Panc1 (cell line): ENCODE measurements around the gene MEGF9. TPM values are rescaled to one million over a fixed set of nuclear protein-coding genes. Genes with fewer than 3 reads are reported as not detected.

Source experiments
- ATAC-seq: fragments of 200-7000 bp; cut with Tn5 transposase; 2 replicates; pipeline ENCODE4 v1.9.1; 2020; ENCODE audit warnings: mild to moderate bottlenecking, moderate library complexity
- BruUV-seq: library from RNA; stranded (reverse); fragments of 400-500 nt; replicated peaks from 2 replicates; lab custom pipeline; 2021; lab: Mats Ljungman, UMichigan
- CTCF ChIA-PET: fragments of 300-600 bp; sonication (Branson Sonifier 250); formaldehyde crosslinking; loops from one replicate; lab custom pipeline; 2022; ENCODE audit warnings: antibody characterized with exemption; lab: Charles Lee
- POLR2A ChIA-PET: fragments of 300-600 bp; sonication (Branson Sonifier 250); formaldehyde crosslinking; loops from one replicate; lab custom pipeline; 2022; ENCODE audit warnings: antibody characterized with exemption; lab: Charles Lee
- DNase-seq: peaks from one replicate; pipeline ENCODE4 v3.0.0-alpha.2; 2010; ENCODE audit warnings: low read depth, low spot score
- H3K27ac ChIP-seq: 2 replicates; pipeline ENCODE4 v1.5.1; 2011; ENCODE audit warnings: mild to moderate bottlenecking, low read length, inconsistent platforms
- H3K27me3 ChIP-seq: fragments of 200-500 bp; sonication (Bioruptor generic); 2 replicates; pipeline ENCODE4 v1.6.0; 2014; ENCODE audit warnings: low read length, inconsistent platforms; ENCODE audit not compliant: control insufficient read depth, insufficient read depth
- H3K36me3 ChIP-seq: fragments of 200-500 bp; sonication (Bioruptor generic); 2 replicates; pipeline ENCODE4 v1.5.1; 2014; ENCODE audit warnings: inconsistent platforms, mild to moderate bottlenecking, low read length, moderate library complexity; ENCODE audit not compliant: control insufficient read depth, insufficient read depth
- H3K4me1 ChIP-seq: 2 replicates; pipeline ENCODE4 v1.5.1; 2011; ENCODE audit warnings: inconsistent platforms, mild to moderate bottlenecking, low read length, moderate library complexity; ENCODE audit not compliant: control insufficient read depth, insufficient read depth
- H3K4me3 ChIP-seq, 2 experiments: 2 replicates each; pipeline ENCODE4 v1.5.1; 2011 to 2012; ENCODE audit warnings: low read depth in 2 of 2, low read length in 2 of 2, mild to moderate bottlenecking in 2 of 2, inconsistent platforms in 1 of 2, moderate library complexity in 1 of 2
- H3K9me3 ChIP-seq: fragments of 200-500 bp; sonication (Bioruptor generic); 2 replicates; pipeline ENCODE4 v1.5.1; 2014; ENCODE audit warnings: low read depth, mild to moderate bottlenecking, inconsistent platforms, low read length, moderate library complexity; ENCODE audit not compliant: control insufficient read depth, insufficient read depth
- CTCF ChIP-seq: fragments of 450-650 bp; IDR thresholded peaks from 2 replicates; pipeline ENCODE4 v1.5.1; 2017; ENCODE audit warnings: mild to moderate bottlenecking
- POLR2AphosphoS5 ChIP-seq: IDR thresholded peaks from 2 replicates; pipeline ENCODE4 v1.6.1; 2012; ENCODE audit warnings: mild to moderate bottlenecking, low read depth, low read length, moderate library complexity
- SIN3A ChIP-seq: IDR thresholded peaks from 2 replicates; pipeline ENCODE4 v1.6.1; 2012; ENCODE audit warnings: low read depth, mild to moderate bottlenecking, low read length, moderate library complexity, borderline replicate concordance; ENCODE audit not compliant: insufficient read depth
- TCF7L2 ChIP-seq: IDR thresholded peaks from 2 replicates; pipeline ENCODE4 v1.6.1; 2011; ENCODE audit warnings: mild to moderate bottlenecking, low read depth, low read length, inconsistent platforms
- in situ Hi-C: cut with HindIII; loops from 2 replicates; pipeline ENCODE4 v1.10.0; 2016; ENCODE audit warnings: low sequenced_read_pairs, low pct_unique_long_range_greater_than_20kb
- intact Hi-C: fragments of 100-400 bp; cut with micrococcal nuclease; formaldehyde crosslinking; loops from one replicate; pipeline ENCODE4 v1.10.0; 2022; ENCODE audit not compliant: unreplicated experiment
- total RNA-seq: library from RNA; stranded (reverse); gene quantifications from one replicate; pipeline ENCODE4 v1.2.1, GENCODE V29; 2021; ENCODE audit not compliant: unreplicated experiment
- TF ChIP-seq, protein P1 (sequence below), 2 experiments: IDR thresholded peaks; 2 replicates each; pipeline ENCODE4 v1.6.1; 2011 to 2012; ENCODE audit warnings: low read depth in 2 of 2, control low read depth in 1 of 2, low read length in 1 of 2, mild to moderate bottlenecking in 1 of 2, moderate library complexity in 1 of 2; ENCODE audit not compliant: insufficient read depth in 1 of 2

The MEGF9 gene
- total RNA-seq, 1 experiment from 2014 or later: 6.3 TPM

- no peaks in the 10 kb centered on the region for H3K27me3 ChIP-seq
- peak overlapping the region; percentile 56 to 66 for H3K4me3 ChIP-seq
- CTCF ChIA-PET: no interaction called here
- no peaks in the 10 kb centered on the region for H3K9me3 ChIP-seq
- POLR2A ChIA-PET: no interaction called here
- TF ChIP-seq, protein P1, sequence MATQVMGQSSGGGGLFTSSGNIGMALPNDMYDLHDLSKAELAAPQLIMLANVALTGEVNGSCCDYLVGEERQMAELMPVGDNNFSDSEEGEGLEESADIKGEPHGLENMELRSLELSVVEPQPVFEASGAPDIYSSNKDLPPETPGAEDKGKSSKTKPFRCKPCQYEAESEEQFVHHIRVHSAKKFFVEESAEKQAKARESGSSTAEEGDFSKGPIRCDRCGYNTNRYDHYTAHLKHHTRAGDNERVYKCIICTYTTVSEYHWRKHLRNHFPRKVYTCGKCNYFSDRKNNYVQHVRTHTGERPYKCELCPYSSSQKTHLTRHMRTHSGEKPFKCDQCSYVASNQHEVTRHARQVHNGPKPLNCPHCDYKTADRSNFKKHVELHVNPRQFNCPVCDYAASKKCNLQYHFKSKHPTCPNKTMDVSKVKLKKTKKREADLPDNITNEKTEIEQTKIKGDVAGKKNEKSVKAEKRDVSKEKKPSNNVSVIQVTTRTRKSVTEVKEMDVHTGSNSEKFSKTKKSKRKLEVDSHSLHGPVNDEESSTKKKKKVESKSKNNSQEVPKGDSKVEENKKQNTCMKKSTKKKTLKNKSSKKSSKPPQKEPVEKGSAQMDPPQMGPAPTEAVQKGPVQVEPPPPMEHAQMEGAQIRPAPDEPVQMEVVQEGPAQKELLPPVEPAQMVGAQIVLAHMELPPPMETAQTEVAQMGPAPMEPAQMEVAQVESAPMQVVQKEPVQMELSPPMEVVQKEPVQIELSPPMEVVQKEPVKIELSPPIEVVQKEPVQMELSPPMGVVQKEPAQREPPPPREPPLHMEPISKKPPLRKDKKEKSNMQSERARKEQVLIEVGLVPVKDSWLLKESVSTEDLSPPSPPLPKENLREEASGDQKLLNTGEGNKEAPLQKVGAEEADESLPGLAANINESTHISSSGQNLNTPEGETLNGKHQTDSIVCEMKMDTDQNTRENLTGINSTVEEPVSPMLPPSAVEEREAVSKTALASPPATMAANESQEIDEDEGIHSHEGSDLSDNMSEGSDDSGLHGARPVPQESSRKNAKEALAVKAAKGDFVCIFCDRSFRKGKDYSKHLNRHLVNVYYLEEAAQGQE (IDR thresholded peaks at IDR 0.05; ENCODE audit: insufficient read depth in 1 of 2, low read depth in 2 of 2, low read length in 1 of 2): no peak
- TF ChIP-seq TCF7L2 (no peak), POLR2AphosphoS5 (no peak), CTCF (no peak), SIN3A (no peak)
- peak overlapping the region; percentile 74 for H3K27ac ChIP-seq
- no peak for ATAC-seq
- DNase-seq: no peak
- peaks cover 33% of the 10 kb centered on the region for H3K4me1 ChIP-seq
- H3K36me3 ChIP-seq: no peaks in the 10 kb centered on the region
- intact Hi-C loops (loop anchor here (5.0 kb wide), 1 partner anchor 95 kb away; no protein-coding TSS in a partner anchor), in situ Hi-C loops (no loop called here)
- no TSS peak for BruUV-seq
Observed at GRCh38 chr9:120711841-120712538, 2.3 kb downstream of the MEGF9 start.

- Histone ChIP-seq H3K36me3 (no peaks in the 10 kb centered on the region), H3K27me3 (no peaks in the 10 kb centered on the region), H3K4me1 (peaks cover 33% of the 10 kb centered on the region), H3K4me3 (0 out of 4 replicates have a peak overlapping the region, but pooled peaks of 1 of the 2 experiments have one; percentile 3), H3K9me3 (no peaks in the 10 kb centered on the region), H3K27ac (peak overlapping the region; percentile 74)
- intact Hi-C loops (loop anchor here (5.0 kb wide), 1 partner anchor 94 kb away; no protein-coding TSS in a partner anchor), in situ Hi-C loops (no loop called here)
- BruUV-seq: no TSS peak
- no peak for ATAC-seq
- TF ChIP-seq POLR2AphosphoS5 (no peak), SIN3A (no peak), CTCF (no peak), TCF7L2 (no peak)
- TF ChIP-seq, protein P1 (IDR thresholded peaks at IDR 0.05; ENCODE audit: insufficient read depth in 1 of 2, low read depth in 2 of 2, low read length in 1 of 2): no peak
- ChIA-PET POLR2A (no interaction called here), CTCF (no interaction called here)
- DNase-seq: no peak
Observed at GRCh38 chr9:120711354-120711753, 2.9 kb downstream of the MEGF9 start.
